ENCODE data around the gene CEP85.
A peak's percentile ranks its signal among the peaks of the same experiment; 100 is the strongest.
"Not testable (repeated sequence)": the region's sequence is repeated elsewhere in the genome, so short reads cannot be mapped to it uniquely, and the experiment has no call there.

CEP85 gene

GRCh38 chr1:26290882-26291261 lies 56.9 kb downstream of the CEP85 start:
- no peak for DNase-seq

- DNase-seq, result no peak
Observed at GRCh38 chr1:26291433-26291832, 57.4 kb downstream of the CEP85 start.

GRCh38 chr1:26291939-26292338 lies 57.9 kb downstream of the CEP85 start:
- DNase-seq, result no peak

- DNase-seq, result not testable (repeated sequence)
Observed at GRCh38 chr1:26292735-26293134, 58.7 kb downstream of the CEP85 start.

GRCh38 chr1:26293911-26294463 lies 60.0 kb downstream of the CEP85 start:
- DNase-seq, result no peak

- DNase-seq, result no peak
Observed at GRCh38 chr1:26295194-26296138, 61.5 kb downstream of the CEP85 start.

- no peak for DNase-seq
Observed at GRCh38 chr1:26296340-26297056, 62.5 kb downstream of the CEP85 start.

GRCh38 chr1:26297057-26297790 lies 63.2 kb downstream of the CEP85 start:
- no peak for DNase-seq

GRCh38 chr1:26297791-26298124 lies 63.8 kb downstream of the CEP85 start:
- no peak for DNase-seq

- DNase-seq, result no peak
Observed at GRCh38 chr1:26300578-26301275, 66.7 kb downstream of the CEP85 start.

- no peak for DNase-seq
Observed at GRCh38 chr1:26302733-26303405, 68.9 kb downstream of the CEP85 start.

GRCh38 chr1:26305667-26306289 lies 71.8 kb downstream of the CEP85 start:
- DNase-seq, result peak; percentile 61 to 74

- peak; percentile 96 to 98 for DNase-seq
Observed at GRCh38 chr1:26306290-26307229, 72.6 kb downstream of the CEP85 start, which contains the start of gene UBXN11. UBXN11 (minus strand) TSS chr1:26306636; CDS start chr1:26302883, 3,753 bp downstream.

GRCh38 chr1:26307363-26307781 lies 73.4 kb downstream of the CEP85 start:
- no peak for DNase-seq

- peak; percentile 42 to 54 for DNase-seq
Observed at GRCh38 chr1:26307966-26308899, 74.2 kb downstream of the CEP85 start.

GRCh38 chr1:26314501-26314900 lies 80.5 kb downstream of the CEP85 start:
- peak; percentile 25 to 69 for DNase-seq

- DNase-seq, result no peak
Observed at GRCh38 chr1:26315874-26316850, 82.2 kb downstream of the CEP85 start.

Data from inflammatory macrophage (primary cell).